Keratinocyte (primary cell): ENCODE measurements around the gene LRRC43. TPM values are rescaled to one million over a fixed set of nuclear protein-coding genes. Genes with fewer than 3 reads are reported as not detected.

Experiments used
- DNase-seq: peaks from one replicate; pipeline ENCODE4 v3.0.0-alpha.2; 2011; ENCODE audit warnings: low read depth, missing footprints, low spot score
- FAIRE-seq: peaks from 2 replicates; lab custom pipeline; 2011; peaks lifted over from hg19 to GRCh38; lab: Jason Lieb, UNC
- H2AFZ ChIP-seq: 2 replicates; pipeline ENCODE4 v1.6.0; 2012; ENCODE audit warnings: low read length, control low read depth, inconsistent platforms; ENCODE audit not compliant: control insufficient read depth
- H3K27ac ChIP-seq: 2 replicates; pipeline ENCODE4 v1.5.1; 2011; ENCODE audit warnings: low read length; ENCODE audit not compliant: control insufficient read depth, insufficient read depth
- H3K27me3 ChIP-seq: 3 replicates; pipeline ENCODE4 v1.6.0; 2011; ENCODE audit warnings: low read length; ENCODE audit not compliant: control insufficient read depth, insufficient read depth; ENCODE audit errors: extremely low read depth
- H3K36me3 ChIP-seq, 2 experiments: 2 replicates in 1 of 2; 3 replicates in 1 of 2; pipeline ENCODE4 v1.5.1; 2011; ENCODE audit warnings: low read length in 2 of 2, mild to moderate bottlenecking in 1 of 2; ENCODE audit not compliant: control insufficient read depth in 2 of 2, insufficient read depth in 2 of 2; ENCODE audit errors: extremely low read depth in 1 of 2
- H3K4me1 ChIP-seq: 3 replicates; pipeline ENCODE4 v1.5.1; 2011; ENCODE audit warnings: low read length; ENCODE audit not compliant: control insufficient read depth, insufficient read depth; ENCODE audit errors: extremely low read depth
- H3K4me2 ChIP-seq: 3 replicates; pipeline ENCODE4 v1.6.0; 2011; ENCODE audit warnings: low read depth, low read length; ENCODE audit not compliant: control insufficient read depth, insufficient read depth; ENCODE audit errors: extremely low read depth
- H3K4me3 ChIP-seq, 3 experiments: fragments of 200-600 bp in 1 of 3; sonication (generic) in 1 of 3; 2 replicates in 2 of 3; 3 replicates in 1 of 3; pipeline ENCODE4 v1.5.1; 2011 to 2016; ENCODE audit warnings: low read length in 3 of 3, mild to moderate bottlenecking in 3 of 3, control low read depth in 2 of 3, inconsistent platforms in 1 of 3, low read depth in 1 of 3, mixed read lengths in 1 of 3, mixed run types in 1 of 3, moderate library complexity in 1 of 3; ENCODE audit not compliant: control insufficient read depth in 2 of 3, insufficient read depth in 2 of 3; ENCODE audit errors: extremely low read depth in 1 of 3
- H3K79me2 ChIP-seq: 2 replicates; pipeline ENCODE4 v1.6.0; 2012; ENCODE audit warnings: low read length; ENCODE audit not compliant: control insufficient read depth, insufficient read depth
- H3K9ac ChIP-seq: 3 replicates; pipeline ENCODE4 v1.6.0; 2011; ENCODE audit warnings: low read length; ENCODE audit not compliant: control insufficient read depth, insufficient read depth; ENCODE audit errors: extremely low read depth
- H3K9me1 ChIP-seq: 3 replicates; pipeline ENCODE4 v1.6.0; 2011; ENCODE audit warnings: low read length; ENCODE audit not compliant: control insufficient read depth, insufficient read depth; ENCODE audit errors: extremely low read depth
- H3K9me3 ChIP-seq: 2 replicates; pipeline ENCODE4 v1.5.1; 2012; ENCODE audit warnings: low read depth, low read length; ENCODE audit not compliant: control insufficient read depth
- H4K20me1 ChIP-seq: 3 replicates; pipeline ENCODE4 v1.6.0; 2011; ENCODE audit warnings: low read length; ENCODE audit not compliant: control insufficient read depth, insufficient read depth; ENCODE audit errors: extremely low read depth
- CTCF ChIP-seq, 3 experiments: IDR thresholded peaks in 1 of 3; conservative IDR thresholded peaks in 1 of 3; optimal IDR thresholded peaks in 1 of 3; 2 replicates in 2 of 3; 3 replicates in 1 of 3; pipeline versions ENCODE3 to v1.5.1; 2011; ENCODE audit warnings: low read length in 3 of 3, mild to moderate bottlenecking in 3 of 3, moderate library complexity in 2 of 3, control low read depth in 1 of 3, inconsistent platforms in 1 of 3; ENCODE audit not compliant: insufficient read depth in 2 of 3; ENCODE audit errors: extremely low read depth in 1 of 3
- EZH2 ChIP-seq: IDR thresholded peaks from one replicate; pipeline ENCODE4 v1.6.1; 2012; ENCODE audit warnings: inconsistent platforms, mild to moderate bottlenecking, low read length, moderate library complexity
- dilution Hi-C: fragments of 300-500 bp; cut with MboI; formaldehyde crosslinking; loops from one replicate; pipeline ENCODE4 v1.7.0; 2020; ENCODE audit warnings: low sequenced_read_pairs; ENCODE audit not compliant: extremely low pct_ligation_motif_present
- polyA plus RNA-seq, 5 experiments: library from polyadenylated mRNA; depleted of rRNA in 3 of 5; stranded (reverse) in 3 of 5; stranded (forward) in 1 of 5; unstranded in 1 of 5; fragments of >200 nt; gene quantifications; 1 replicate in 1 of 5; 2 replicates in 3 of 5; 3 replicates in 1 of 5; pipeline versions ENCODE4 v1.2.1 to v1.2.3, GENCODE V29; 2011 to 2012; ENCODE audit warnings: missing spikeins in 2 of 5, low read depth in 1 of 5, low replicate concordance in 1 of 5

The LRRC43 gene
- polyA plus RNA-seq, 1 donor (not counting 4 experiments of a cell fraction or from before 2014, with no cell fraction given), result 0.45 TPM

- dilution Hi-C loops, result no loop called here
- H3K4me3 ChIP-seq, result no peak overlapping the region
- H3K9me3 ChIP-seq, result no peaks in the 10 kb centered on the region
- H3K9ac ChIP-seq, result no peak overlapping the region
- H3K27ac ChIP-seq, result no peak overlapping the region
- H2AFZ ChIP-seq, result no peak overlapping the region
- peaks cover 12% of the 10 kb centered on the region for H3K27me3 ChIP-seq
- no peaks in the 10 kb centered on the region for H3K9me1 ChIP-seq
- no peak for DNase-seq
- FAIRE-seq, result no peak
- peaks cover 3% of the 10 kb centered on the region for H3K4me1 ChIP-seq
- H3K36me3 ChIP-seq, result no peaks in the 10 kb centered on the region
- TF ChIP-seq EZH2, result no peak
- no peak for TF ChIP-seq CTCF (optimal IDR thresholded peaks at IDR 0.05 in 1 of 3, IDR thresholded peaks at IDR 0.05 in 1 of 3, conservative IDR thresholded peaks at IDR 0.05 in 1 of 3; ENCODE audit: extremely low read depth in 1 of 3, insufficient read depth in 2 of 3, low read length in 3 of 3)
- no peaks in the 10 kb centered on the region for H3K79me2 ChIP-seq
- H3K4me2 ChIP-seq, result no peak overlapping the region
- H4K20me1 ChIP-seq, result no peaks in the 10 kb centered on the region
Measured at GRCh38 chr12:122200541-122201175, 17.7 kb downstream of the LRRC43 start.

GRCh38 chr12:122201381-122201780, 18.5 kb downstream of the LRRC43 start:
- H3K9me3 ChIP-seq, result no peaks in the 10 kb centered on the region
- TF ChIP-seq EZH2, result no peak
- TF ChIP-seq CTCF (optimal IDR thresholded peaks at IDR 0.05 in 1 of 3, IDR thresholded peaks at IDR 0.05 in 1 of 3, conservative IDR thresholded peaks at IDR 0.05 in 1 of 3; ENCODE audit: extremely low read depth in 1 of 3, insufficient read depth in 2 of 3, low read length in 3 of 3), result no peak
- H3K27me3 ChIP-seq, result peaks cover 12% of the 10 kb centered on the region
- no peak overlapping the region for H3K9ac ChIP-seq
- no peaks in the 10 kb centered on the region for H4K20me1 ChIP-seq
- H2AFZ ChIP-seq, result no peak overlapping the region
- H3K4me2 ChIP-seq, result no peak overlapping the region
- H3K79me2 ChIP-seq, result no peaks in the 10 kb centered on the region
- no peak overlapping the region for H3K27ac ChIP-seq
- peaks cover 0 to under 1% of the 10 kb centered on the region in 2 experiments for H3K36me3 ChIP-seq
- H3K4me1 ChIP-seq, result peaks cover 3% of the 10 kb centered on the region
- dilution Hi-C loops, result no loop called here
- no peak for DNase-seq
- no peaks in the 10 kb centered on the region for H3K9me1 ChIP-seq
- H3K4me3 ChIP-seq, result no peak overlapping the region
- FAIRE-seq, result no peak
